GM23248 (cell line): Measurements from ENCODE around the gene PTEN.

Experiments
- EZH2 ChIP-seq: fragments of 200-600 bp; sonication (generic); IDR thresholded peaks from 2 replicates; pipeline ENCODE4 v1.6.1; 2018; ENCODE audit warnings: antibody characterized with exemption, mild to moderate bottlenecking; ENCODE audit not compliant: insufficient read depth, poor library complexity, severe bottlenecking
- EZH2phosphoT487 ChIP-seq: fragments of 200-600 bp; sonication (generic); IDR thresholded peaks from 2 replicates; pipeline ENCODE4 v1.6.1; 2018; ENCODE audit warnings: antibody characterized with exemption, moderate library complexity, mild to moderate bottlenecking, low read depth; ENCODE audit not compliant: insufficient read depth

DNA sequence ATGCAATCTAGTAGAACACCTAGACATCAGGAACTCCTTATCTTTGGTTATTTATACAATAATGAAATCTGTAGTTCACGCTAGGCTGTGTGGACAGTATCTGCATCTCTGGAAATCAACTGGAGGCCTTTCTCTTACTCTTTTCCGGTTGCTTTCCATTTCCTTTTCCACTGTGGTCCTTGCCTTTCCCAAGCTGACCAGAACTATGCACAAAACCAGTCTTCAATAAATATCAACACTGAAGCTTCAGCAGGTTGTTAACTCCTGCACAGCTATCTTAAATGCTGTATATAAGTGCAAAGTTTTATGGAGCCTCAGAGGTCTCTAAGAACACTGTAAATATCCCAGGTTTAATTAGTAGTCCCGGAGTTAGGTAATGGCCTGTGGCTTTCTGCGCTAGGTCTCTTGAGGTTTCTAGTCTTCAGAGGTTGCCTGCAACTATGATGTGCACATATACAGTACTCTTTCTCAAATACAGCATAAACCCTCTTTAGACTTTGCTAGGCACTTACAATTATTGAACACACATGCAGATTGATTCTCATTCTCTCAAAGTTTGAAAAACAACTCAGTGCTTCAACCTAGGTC lies 2.5 kb upstream of the PTEN start:
- TF ChIP-seq EZH2phosphoT487 = no peak
- no peak for TF ChIP-seq EZH2
